Endothelial cell of umbilical vein (primary cell): ENCODE measurements around the gene HOXA10. TPM values are rescaled to one million over a fixed set of nuclear protein-coding genes. Genes with fewer than 3 reads are reported as not detected.

Experiments
- BruUV-seq: library from RNA; stranded (reverse); fragments of 400-500 nt; replicated peaks from 2 replicates; lab custom pipeline; 2021; lab: Mats Ljungman, UMichigan
- CTCF ChIA-PET: fragments of 300-600, 350-600 bp; sonication (Branson Sonifier 250); formaldehyde crosslinking; loops from one replicate; lab custom pipeline; 2021; ENCODE audit warnings: antibody characterized with exemption, inconsistent platforms; lab: Charles Lee
- POLR2A ChIA-PET: fragments of 300-600, 350-600 bp; sonication (Branson Sonifier 250); formaldehyde crosslinking; loops from one replicate; lab custom pipeline; 2021; ENCODE audit warnings: antibody characterized with exemption, inconsistent platforms; lab: Charles Lee
- DNase-seq: peaks from one replicate; pipeline ENCODE4 v3.0.0-alpha.2; 2011; ENCODE audit warnings: low read depth, low spot score
- FAIRE-seq: peaks from 2 replicates; lab custom pipeline; 2011; peaks lifted over from hg19 to GRCh38; lab: Jason Lieb, UNC
- H2AFZ ChIP-seq: 2 replicates; pipeline ENCODE4 v1.6.0; 2012; ENCODE audit warnings: low read depth, low read length, control low read depth, inconsistent platforms
- H3K27ac ChIP-seq: 2 replicates; pipeline ENCODE4 v1.5.1; 2011; ENCODE audit warnings: low read depth, mild to moderate bottlenecking, control low read depth, low read length, moderate library complexity; ENCODE audit not compliant: insufficient read depth
- H3K27me3 ChIP-seq, 2 experiments: 2 replicates each; pipeline versions ENCODE4 v1.6.0 to v1.6.1; 2011; ENCODE audit warnings: low read length in 2 of 2, mixed read lengths in 1 of 2; ENCODE audit not compliant: control insufficient read depth in 2 of 2, insufficient read depth in 2 of 2
- H3K36me3 ChIP-seq, 2 experiments: 2 replicates in 1 of 2; 3 replicates in 1 of 2; pipeline ENCODE4 v1.5.1; 2011; ENCODE audit warnings: low read length in 2 of 2, mild to moderate bottlenecking in 1 of 2, moderate library complexity in 1 of 2; ENCODE audit not compliant: control insufficient read depth in 2 of 2, insufficient read depth in 2 of 2; ENCODE audit errors: extremely low read depth in 1 of 2
- H3K4me1 ChIP-seq: 3 replicates; pipeline ENCODE4 v1.5.1; 2011; ENCODE audit warnings: mild to moderate bottlenecking, low read length; ENCODE audit not compliant: control insufficient read depth, insufficient read depth; ENCODE audit errors: extremely low read depth
- H3K4me2 ChIP-seq: 2 replicates; pipeline ENCODE4 v1.6.1; 2011; ENCODE audit warnings: low read length, control low read depth, mixed read lengths; ENCODE audit not compliant: insufficient read depth
- H3K4me3 ChIP-seq, 3 experiments: fragments of 200-600 bp in 1 of 3; sonication (generic), shearing (Covaris generic) in 1 of 3; replicated peaks in 1 of 3; 2 replicates each; pipeline ENCODE4 v1.5.1; 2011 to 2016; ENCODE audit warnings: control low read depth in 3 of 3, low read length in 3 of 3, mild to moderate bottlenecking in 2 of 3, inconsistent platforms in 1 of 3, low read depth in 1 of 3, moderate library complexity in 1 of 3; ENCODE audit not compliant: insufficient read depth in 1 of 3
- H3K79me2 ChIP-seq: 2 replicates; pipeline ENCODE4 v1.6.0; 2012; ENCODE audit warnings: low read length, inconsistent platforms; ENCODE audit not compliant: control insufficient read depth, insufficient read depth
- H3K9ac ChIP-seq: replicated peaks from 2 replicates; pipeline ENCODE3; 2011; ENCODE audit warnings: low read length, control low read depth; ENCODE audit not compliant: insufficient read depth; ENCODE audit errors: extremely low read depth
- H3K9me1 ChIP-seq: replicated peaks from 3 replicates; pipeline ENCODE4 v1.6.0; 2011; ENCODE audit warnings: mild to moderate bottlenecking, low read length; ENCODE audit not compliant: control insufficient read depth, insufficient read depth; ENCODE audit errors: extremely low read depth
- H3K9me3 ChIP-seq: replicated peaks from 2 replicates; pipeline ENCODE4 v1.5.1; 2012; ENCODE audit warnings: low read length, inconsistent platforms; ENCODE audit not compliant: control insufficient read depth, insufficient read depth
- H4K20me1 ChIP-seq: replicated peaks from 2 replicates; pipeline ENCODE3; 2011; ENCODE audit warnings: mild to moderate bottlenecking, low read length; ENCODE audit not compliant: control insufficient read depth, insufficient read depth; ENCODE audit errors: extremely low read depth
- JUN ChIP-seq: IDR thresholded peaks from 2 replicates; pipeline ENCODE4 v1.6.1; 2011; ENCODE audit warnings: borderline replicate concordance, low read depth; ENCODE audit not compliant: insufficient read length, insufficient read depth
- POLR2A ChIP-seq: IDR thresholded peaks from 2 replicates; pipeline ENCODE4 v1.6.1; 2012; ENCODE audit warnings: low read depth, mild to moderate bottlenecking, control low read depth, low read length
- POLR2AphosphoS5 ChIP-seq: IDR thresholded peaks from 2 replicates; pipeline ENCODE4 v1.6.1; 2012; ENCODE audit warnings: low read depth, mild to moderate bottlenecking, control low read depth, low read length, moderate library complexity; ENCODE audit not compliant: insufficient read depth
- dilution Hi-C: fragments of 300-500 bp; cut with MboI; formaldehyde crosslinking; loops from one replicate; pipeline ENCODE4 v1.15.0; 2019; ENCODE audit warnings: low sequenced_read_pairs; ENCODE audit not compliant: extremely low pct_ligation_motif_present
- intact Hi-C: fragments of 100-400 bp; cut with micrococcal nuclease; formaldehyde crosslinking; loops from one replicate; pipeline ENCODE4 v1.10.0; 2022
- polyA plus RNA-seq, 4 experiments: library from polyadenylated mRNA; depleted of rRNA in 3 of 4; stranded (reverse) in 3 of 4; unstranded in 1 of 4; fragments of >200 nt; gene quantifications; 2 replicates each; pipeline versions ENCODE4 v1.2.1 to v1.2.3, GENCODE V29; 2011 to 2012; ENCODE audit warnings: missing spikeins in 1 of 4
- total RNA-seq: library from RNA; stranded (reverse); gene quantifications from 2 replicates; pipeline ENCODE4 v1.2.3, GENCODE V29; 2021
- TF ChIP-seq, protein P1 (sequence below), 2 donors: IDR thresholded peaks; 1 replicate in 1 of 2; 2 replicates in 1 of 2; pipeline ENCODE4 v1.5.1; 2011; ENCODE audit warnings: low read length in 2 of 2, mild to moderate bottlenecking in 2 of 2, moderate library complexity in 2 of 2, control low read depth in 1 of 2, inconsistent platforms in 1 of 2, low read depth in 1 of 2; ENCODE audit not compliant: insufficient read depth in 1 of 2; ENCODE audit errors: extremely low read depth in 1 of 2

The HOXA10 gene
- total and polyA plus RNA-seq, 2 donors (not counting 3 experiments of a cell fraction or from before 2014, with no cell fraction given) = 24.4 to 30.3 TPM

- no TSS peak for BruUV-seq
Measured at GRCh38 chr7:27150568-27151340, 23.4 kb downstream of the HOXA10 start.

More at GRCh38 chr7:27150568-27151340, 23.4 kb downstream of the HOXA10 start:
- intact Hi-C loops (loop anchor here (1.0 to 2.0 kb wide), 2 partner anchors 9 to 14 kb away; partner anchors contain the start of gene HOXA9), dilution Hi-C loops (loop anchor here (25.0 kb wide), 1 partner anchor 963 kb away; no protein-coding TSS in a partner anchor)
- Histone ChIP-seq H3K9me3 (no peaks in the 10 kb centered on the region), H3K4me3 (peak overlapping the region; percentile 54 to 85 (median 55)), H3K27ac (peak overlapping the region; percentile 96), H3K27me3 (no peaks in the 10 kb centered on the region), H3K4me2 (peak overlapping the region; percentile 92), H3K36me3 (peaks cover 0 to 2% of the 10 kb centered on the region in 2 experiments), H3K9me1 (no peaks in the 10 kb centered on the region), H3K79me2 (peaks cover 98% of the 10 kb centered on the region), H2AFZ (no peak overlapping the region), H3K9ac (peak overlapping the region; percentile 78), H3K4me1 (peaks cover 75% of the 10 kb centered on the region), H4K20me1 (no peaks in the 10 kb centered on the region)
- CTCF ChIA-PET = interaction anchor here (1.0 to 5.6 kb wide), 18 partner anchors 8 to 781 kb away, joined by 3 to 83 read pairs (median 5); partner anchors contain the start of genes HOXA4 and HOXA9
- DNase-seq = peak; percentile 91
- TF ChIP-seq, protein P1, sequence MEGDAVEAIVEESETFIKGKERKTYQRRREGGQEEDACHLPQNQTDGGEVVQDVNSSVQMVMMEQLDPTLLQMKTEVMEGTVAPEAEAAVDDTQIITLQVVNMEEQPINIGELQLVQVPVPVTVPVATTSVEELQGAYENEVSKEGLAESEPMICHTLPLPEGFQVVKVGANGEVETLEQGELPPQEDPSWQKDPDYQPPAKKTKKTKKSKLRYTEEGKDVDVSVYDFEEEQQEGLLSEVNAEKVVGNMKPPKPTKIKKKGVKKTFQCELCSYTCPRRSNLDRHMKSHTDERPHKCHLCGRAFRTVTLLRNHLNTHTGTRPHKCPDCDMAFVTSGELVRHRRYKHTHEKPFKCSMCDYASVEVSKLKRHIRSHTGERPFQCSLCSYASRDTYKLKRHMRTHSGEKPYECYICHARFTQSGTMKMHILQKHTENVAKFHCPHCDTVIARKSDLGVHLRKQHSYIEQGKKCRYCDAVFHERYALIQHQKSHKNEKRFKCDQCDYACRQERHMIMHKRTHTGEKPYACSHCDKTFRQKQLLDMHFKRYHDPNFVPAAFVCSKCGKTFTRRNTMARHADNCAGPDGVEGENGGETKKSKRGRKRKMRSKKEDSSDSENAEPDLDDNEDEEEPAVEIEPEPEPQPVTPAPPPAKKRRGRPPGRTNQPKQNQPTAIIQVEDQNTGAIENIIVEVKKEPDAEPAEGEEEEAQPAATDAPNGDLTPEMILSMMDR (IDR thresholded peaks at IDR 0.05; ENCODE audit: extremely low read depth in 1 of 2, insufficient read depth in 1 of 2, low read depth in 1 of 2, low read length in 2 of 2) = peak; percentile 81 to 89
- no peak for TF ChIP-seq JUN
- TF ChIP-seq POLR2A = peak; percentile 86
- TF ChIP-seq POLR2AphosphoS5 = peak; percentile 81
- POLR2A ChIA-PET = interaction anchor here (1.0 to 2.6 kb wide), 6 partner anchors 10 to 468 kb away, joined by 3 to 8 read pairs (median 4); partner anchors contain the start of gene HOXA9
- peak; percentile 74 for FAIRE-seq
